Measurements from ENCODE around the gene ARHGEF10L.

DNA sequence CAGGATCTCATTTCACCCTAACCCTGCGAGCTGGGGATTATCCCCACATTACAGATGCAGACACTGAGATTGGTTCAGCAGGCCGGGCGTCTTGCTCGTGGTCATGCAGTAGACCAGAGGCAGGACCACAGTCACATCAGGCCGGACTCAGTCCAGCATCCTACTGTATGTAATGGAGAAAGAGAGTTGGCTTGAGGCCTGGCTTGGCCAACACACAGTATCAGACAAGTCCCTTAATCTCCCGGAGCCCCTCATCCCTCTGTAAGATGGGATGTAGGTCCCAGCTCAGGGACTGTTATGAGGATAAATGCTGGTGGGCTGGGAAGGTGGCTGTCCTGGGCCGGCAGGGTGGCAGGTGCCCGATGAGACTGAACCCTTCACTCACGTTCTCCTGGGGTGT lies 149.5 kb downstream of the ARHGEF10L start:
- TF ChIP-seq, protein P1, sequence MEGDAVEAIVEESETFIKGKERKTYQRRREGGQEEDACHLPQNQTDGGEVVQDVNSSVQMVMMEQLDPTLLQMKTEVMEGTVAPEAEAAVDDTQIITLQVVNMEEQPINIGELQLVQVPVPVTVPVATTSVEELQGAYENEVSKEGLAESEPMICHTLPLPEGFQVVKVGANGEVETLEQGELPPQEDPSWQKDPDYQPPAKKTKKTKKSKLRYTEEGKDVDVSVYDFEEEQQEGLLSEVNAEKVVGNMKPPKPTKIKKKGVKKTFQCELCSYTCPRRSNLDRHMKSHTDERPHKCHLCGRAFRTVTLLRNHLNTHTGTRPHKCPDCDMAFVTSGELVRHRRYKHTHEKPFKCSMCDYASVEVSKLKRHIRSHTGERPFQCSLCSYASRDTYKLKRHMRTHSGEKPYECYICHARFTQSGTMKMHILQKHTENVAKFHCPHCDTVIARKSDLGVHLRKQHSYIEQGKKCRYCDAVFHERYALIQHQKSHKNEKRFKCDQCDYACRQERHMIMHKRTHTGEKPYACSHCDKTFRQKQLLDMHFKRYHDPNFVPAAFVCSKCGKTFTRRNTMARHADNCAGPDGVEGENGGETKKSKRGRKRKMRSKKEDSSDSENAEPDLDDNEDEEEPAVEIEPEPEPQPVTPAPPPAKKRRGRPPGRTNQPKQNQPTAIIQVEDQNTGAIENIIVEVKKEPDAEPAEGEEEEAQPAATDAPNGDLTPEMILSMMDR (IDR thresholded peaks at IDR 0.05): no peak
- TF ChIP-seq EP300 (IDR thresholded peaks at IDR 0.05) (no peak), POLR2A (IDR thresholded peaks at IDR 0.05) (no peak)
